Measurements from ENCODE around the gene DAP.

Gene DAP

GRCh38 chr5:10685115-10685521 lies 75.9 kb downstream of the DAP start:
- DNase-seq (ENCODE audit: low read depth), result no peak
- no peak for TF ChIP-seq CTCF (conservative IDR thresholded peaks at IDR 0.05; ENCODE audit: low read depth, low read length)
- no peak overlapping the region for H3K4me3 ChIP-seq (ENCODE audit: low read depth, low read length)

- TF ChIP-seq CTCF (conservative IDR thresholded peaks at IDR 0.05; ENCODE audit: low read depth, low read length), result no peak
- no peak overlapping the region for H3K4me3 ChIP-seq (ENCODE audit: low read depth, low read length)
- no peak for DNase-seq (ENCODE audit: low read depth)
Observed at GRCh38 chr5:10684303-10685086, 76.5 kb downstream of the DAP start.

- H3K4me3 ChIP-seq (ENCODE audit: low read depth, low read length), result no peak overlapping the region
- DNase-seq (ENCODE audit: low read depth), result no peak
- no peak for TF ChIP-seq CTCF (conservative IDR thresholded peaks at IDR 0.05; ENCODE audit: low read depth, low read length)
Observed at GRCh38 chr5:10682801-10683525, 78.1 kb downstream of the DAP start.

DNA sequence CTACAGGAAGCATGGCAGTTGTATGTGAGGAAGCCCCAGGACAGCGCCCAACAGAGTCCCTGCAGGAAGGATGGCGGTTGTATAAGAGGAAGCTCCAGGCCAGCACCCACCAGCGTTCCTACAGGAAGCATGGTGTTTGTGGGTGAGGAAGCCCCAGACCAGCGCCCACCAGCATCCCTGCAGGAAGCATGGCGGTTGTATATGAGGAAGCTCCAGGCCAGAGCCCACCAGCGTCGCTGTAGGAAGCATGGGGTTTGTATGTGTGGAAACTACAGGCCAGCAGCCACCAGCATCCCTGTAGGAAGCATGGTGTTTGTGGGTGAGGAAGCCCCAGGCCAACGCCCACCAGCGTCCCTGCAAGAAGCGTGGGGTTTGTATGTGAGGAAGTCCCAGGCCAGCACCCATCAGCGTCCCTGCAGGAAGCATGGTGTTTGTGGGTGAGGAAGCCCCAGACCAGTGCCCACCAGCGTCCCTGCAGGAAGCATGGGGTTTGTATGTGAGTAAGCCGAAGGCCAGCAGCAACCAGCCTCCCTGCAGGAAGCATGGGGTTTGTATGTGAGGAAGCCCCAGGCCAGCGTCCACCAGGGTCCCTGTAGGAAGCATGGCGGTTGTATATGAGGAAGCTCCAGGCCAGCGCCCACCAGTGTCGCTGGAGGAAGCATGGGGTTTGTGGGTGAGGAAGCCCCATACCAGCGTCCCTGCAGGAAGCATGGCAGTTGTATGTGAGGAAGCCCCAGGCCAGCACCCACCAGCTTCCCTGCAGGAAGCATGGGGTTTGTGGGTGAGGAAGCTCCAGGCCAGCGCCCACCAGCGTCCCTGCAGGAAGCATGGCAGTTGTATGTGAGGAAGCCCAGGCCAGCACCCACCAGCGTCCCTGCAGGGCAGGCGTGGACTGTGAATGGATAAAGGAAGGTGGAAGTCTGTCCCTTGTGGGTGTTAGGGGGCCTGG lies 79.0 kb downstream of the DAP start:
- no peak overlapping the region for H3K4me3 ChIP-seq (ENCODE audit: low read depth, low read length)
- no peak for TF ChIP-seq CTCF (conservative IDR thresholded peaks at IDR 0.05; ENCODE audit: low read depth, low read length)
- DNase-seq (ENCODE audit: low read depth), result no peak

DNA sequence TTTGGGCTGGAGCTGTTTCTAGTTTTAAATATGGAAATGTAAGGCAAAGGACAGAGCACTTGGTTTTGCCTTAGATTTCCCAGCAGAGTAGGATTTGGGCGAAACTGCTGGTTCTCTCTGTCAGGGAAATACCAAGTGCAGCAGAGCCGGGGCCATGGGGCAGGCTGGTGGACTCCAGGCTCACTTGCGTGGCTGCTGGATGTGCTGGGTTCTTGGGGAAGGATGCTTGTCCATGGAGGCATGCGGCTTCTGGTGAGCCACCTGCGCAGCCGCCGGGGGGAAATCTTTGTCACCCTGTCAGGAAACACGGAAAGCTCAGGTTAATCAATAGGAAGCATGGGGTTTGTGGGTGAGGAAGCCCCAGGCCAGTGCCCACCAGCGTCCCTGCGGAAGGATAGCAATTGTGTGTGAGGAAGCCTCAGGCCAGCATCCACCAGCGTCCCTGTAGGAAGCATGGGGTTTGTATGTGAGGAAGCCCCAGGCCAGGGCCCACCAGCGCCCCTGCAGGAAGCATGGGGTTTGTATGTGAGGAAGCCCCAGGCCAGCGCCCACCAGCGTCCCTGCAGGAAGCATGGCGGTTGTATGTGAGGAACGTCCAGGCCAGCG lies 80.1 kb downstream of the DAP start:
- TF ChIP-seq CTCF (conservative IDR thresholded peaks at IDR 0.05; ENCODE audit: low read depth, low read length), result no peak
- H3K4me3 ChIP-seq (ENCODE audit: low read depth, low read length), result no peak overlapping the region
- DNase-seq (ENCODE audit: low read depth), result no peak

DNA sequence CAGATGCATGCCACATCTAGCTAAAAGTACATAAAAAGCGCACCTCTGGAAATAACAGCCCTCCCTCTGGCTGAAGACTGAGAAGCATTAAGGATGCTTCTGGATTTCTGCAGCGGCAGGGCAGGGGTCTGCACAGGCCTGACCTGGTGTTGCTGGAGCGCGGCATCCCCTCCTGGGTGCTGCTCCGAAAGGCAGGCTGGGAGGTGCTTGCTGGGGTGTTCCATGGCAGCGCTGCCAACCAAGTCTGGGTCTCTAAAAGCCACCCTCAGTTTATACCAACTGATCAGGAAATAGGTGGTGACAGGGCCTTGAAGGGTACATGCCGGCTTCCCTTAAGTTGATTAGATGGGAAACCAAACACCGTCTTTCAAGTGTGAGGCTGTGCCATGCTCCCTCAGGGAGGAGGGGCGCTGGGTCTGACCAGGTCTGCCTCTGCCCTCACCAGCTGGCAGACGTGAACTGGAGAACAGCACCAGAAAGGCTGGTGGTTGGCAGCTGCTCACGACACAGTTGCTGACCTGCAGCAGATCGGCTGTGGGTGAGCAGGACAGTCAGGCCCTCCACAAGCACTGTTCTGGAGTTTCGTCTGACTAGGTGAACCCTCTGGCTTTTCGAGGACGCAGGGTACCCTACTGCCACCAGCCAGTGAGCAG lies 81.6 kb downstream of the DAP start:
- DNase-seq (ENCODE audit: low read depth), result no peak

More for the DNA sequence above, 81.6 kb downstream of the DAP start:
- H3K4me3 ChIP-seq (ENCODE audit: low read depth, low read length), result no peak overlapping the region
- TF ChIP-seq CTCF (conservative IDR thresholded peaks at IDR 0.05; ENCODE audit: low read depth, low read length), result no peak
